HepG2 (cell line): Measurements from ENCODE around the gene ENTPD7. TPM values are rescaled to one million over a fixed set of nuclear protein-coding genes. Genes with fewer than 3 reads are reported as not detected.

Source experiments
- BRCA1 ChIP-seq: sonication (generic); formaldehyde crosslinking; IDR thresholded peaks from 2 replicates; pipeline ENCODE4 v1.4.0; 2020; ENCODE audit warnings: missing genetic modification reagents
- FOXP1 ChIP-seq, 2 experiments: fragments of 450-650 bp in 1 of 2; IDR thresholded peaks; 2 replicates each; pipeline ENCODE4 v1.6.1; 2017 to 2018; ENCODE audit warnings: antibody characterized with exemption in 1 of 2
- HOMEZ ChIP-seq: IDR thresholded peaks from 2 replicates; pipeline ENCODE4 v1.6.1; 2016; ENCODE audit warnings: low read depth
- SETDB1 ChIP-seq: sonication (generic); formaldehyde crosslinking; IDR thresholded peaks from 2 replicates; pipeline ENCODE4 v1.5.1; 2020; ENCODE audit warnings: missing genetic modification reagents, mild to moderate bottlenecking, borderline replicate concordance
- SIN3B ChIP-seq: fragments of 150-350 bp; IDR thresholded peaks from 2 replicates; pipeline ENCODE4 v1.6.1; 2014; ENCODE audit warnings: low read length
- ZNF317 ChIP-seq: sonication (generic); formaldehyde crosslinking; IDR thresholded peaks from 2 replicates; pipeline ENCODE4 v1.5.0; 2020; ENCODE audit warnings: mild to moderate bottlenecking, missing genetic modification reagents
- ZNF646 ChIP-seq: sonication (generic); formaldehyde crosslinking; IDR thresholded peaks from 2 replicates; pipeline ENCODE4 v1.9.0; 2021; ENCODE audit warnings: mild to moderate bottlenecking, missing genetic modification reagents
- ZNF687 ChIP-seq: sonication (generic); formaldehyde crosslinking; IDR thresholded peaks from 2 replicates; pipeline ENCODE4 v1.5.1; 2020; ENCODE audit warnings: mild to moderate bottlenecking, missing genetic modification reagents, moderate library complexity
- ZNF709 ChIP-seq: sonication (generic); formaldehyde crosslinking; IDR thresholded peaks from 2 replicates; pipeline ENCODE4 v1.5.0; 2020; ENCODE audit warnings: mild to moderate bottlenecking, missing genetic modification reagents
- ZNF883 ChIP-seq: sonication (generic); formaldehyde crosslinking; IDR thresholded peaks from 2 replicates; pipeline ENCODE4 v1.5.1; 2020; ENCODE audit warnings: mild to moderate bottlenecking, missing genetic modification reagents; ENCODE audit errors: not compliant biosample characterization
- polyA plus RNA-seq, 8 experiments: library from polyadenylated mRNA; depleted of rRNA in 3 of 8; stranded (reverse) in 7 of 8; unstranded in 1 of 8; fragments of >200 nt; fragmentation: Illumina TruSeq in 4 of 8; extraction: Trizol in 4 of 8; gene quantifications; 2 replicates each; pipeline versions ENCODE4 v1.2.1 to v1.2.3, GENCODE V29; 2011 to 2016; ENCODE audit warnings: low read depth in 4 of 8, missing spikeins in 1 of 8, mixed read lengths in 1 of 8; ENCODE audit not compliant: insufficient read depth in 1 of 8
- total RNA-seq, 5 experiments: library from RNA; depleted of rRNA; stranded (reverse); fragments of >200 nt; fragmentation: Illumina TruSeq; extraction: Trizol; gene quantifications; 2 replicates each; pipeline ENCODE4 v1.2.3, GENCODE V29; 2016; ENCODE audit warnings: low read depth in 1 of 5
- TF ChIP-seq, protein P1 (sequence below), 2 experiments: sonication (generic) in 1 of 2; formaldehyde crosslinking in 1 of 2; IDR thresholded peaks; 2 replicates each; pipeline versions ENCODE4 v1.4.0 to v1.6.1; 2018 to 2020; ENCODE audit warnings: missing genetic modification reagents in 2 of 2, borderline replicate concordance in 1 of 2, low read depth in 1 of 2, mild to moderate bottlenecking in 1 of 2, missing biosample characterization in 1 of 2
- TF ChIP-seq, protein P2 (sequence below): sonication (generic); formaldehyde crosslinking; IDR thresholded peaks from 2 replicates; pipeline ENCODE4 v1.5.0; 2020; ENCODE audit warnings: missing genetic modification reagents

ENTPD7 gene
- total and polyA plus RNA-seq, 2 of the 13 experiments (the other 11 are each of a cell fraction or from before 2014, with no cell fraction given), result 7.6 to 36.5 TPM

DNA sequence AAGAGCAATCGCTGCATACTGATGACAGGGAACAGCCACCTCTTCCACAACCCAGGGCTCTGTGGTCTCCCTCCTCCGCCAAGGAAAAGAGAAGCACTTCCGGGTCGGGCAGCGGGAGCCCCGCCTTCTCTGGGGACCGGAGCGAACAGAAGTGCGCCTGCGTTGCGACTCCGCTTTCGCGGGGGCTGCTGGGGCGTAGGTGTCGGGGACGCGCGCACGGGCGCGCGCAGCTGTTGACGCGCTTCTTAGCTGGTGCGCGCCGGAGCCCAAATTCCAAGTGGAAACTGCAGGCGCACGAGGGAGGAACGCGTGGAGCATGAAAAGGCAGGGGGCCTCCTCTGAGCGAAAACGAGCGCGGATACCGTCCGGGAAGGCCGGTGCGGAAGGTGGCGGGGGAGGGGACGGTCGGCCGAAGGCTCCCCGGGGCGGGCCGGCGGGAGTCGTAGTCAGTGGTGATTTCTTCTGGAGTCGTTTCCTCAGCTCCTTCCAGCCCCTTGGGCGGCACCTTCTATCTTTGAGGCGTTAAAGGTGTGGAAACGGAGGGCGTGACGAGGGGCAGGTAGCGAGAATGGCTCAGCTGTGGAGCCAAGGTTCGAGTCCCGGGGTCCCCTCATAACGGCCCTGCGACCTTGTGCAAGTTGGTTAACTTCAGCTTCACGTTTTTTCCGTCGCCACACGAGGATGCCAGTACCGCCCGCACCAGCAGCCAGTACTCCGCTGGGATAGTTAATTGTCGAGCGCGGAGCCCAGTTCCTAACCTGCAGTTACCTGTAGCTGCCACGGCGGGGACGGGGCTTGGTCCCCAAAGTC lies 72.9 kb downstream of the ENTPD7 start, which contains the start of the genes COX15 and CUTC (continued):
- TF ChIP-seq ZNF687 (CRISPR knock-in tag) (peak; percentile 97), ZNF709 (CRISPR knock-in tag) (peak; percentile 94), BRCA1 (0 out of 2 replicates have a peak, but pooled peaks have one; percentile 53), SETDB1 (CRISPR knock-in tag) (no peak), FOXP1 (IDR thresholded peaks at IDR 0.05) (no peak), FOXP1 (CRISPR knock-in tag; IDR thresholded peaks at IDR 0.05) (no peak), ZNF317 (no peak; the same call in 1 of the 2 replicates), ZNF883 (CRISPR knock-in tag) (peak; percentile 86), SIN3B (peak; percentile 30; the same call in 1 of the 2 replicates), ZNF646 (no peak), HOMEZ (CRISPR knock-in tag) (no peak)
- TF ChIP-seq, protein P1, sequence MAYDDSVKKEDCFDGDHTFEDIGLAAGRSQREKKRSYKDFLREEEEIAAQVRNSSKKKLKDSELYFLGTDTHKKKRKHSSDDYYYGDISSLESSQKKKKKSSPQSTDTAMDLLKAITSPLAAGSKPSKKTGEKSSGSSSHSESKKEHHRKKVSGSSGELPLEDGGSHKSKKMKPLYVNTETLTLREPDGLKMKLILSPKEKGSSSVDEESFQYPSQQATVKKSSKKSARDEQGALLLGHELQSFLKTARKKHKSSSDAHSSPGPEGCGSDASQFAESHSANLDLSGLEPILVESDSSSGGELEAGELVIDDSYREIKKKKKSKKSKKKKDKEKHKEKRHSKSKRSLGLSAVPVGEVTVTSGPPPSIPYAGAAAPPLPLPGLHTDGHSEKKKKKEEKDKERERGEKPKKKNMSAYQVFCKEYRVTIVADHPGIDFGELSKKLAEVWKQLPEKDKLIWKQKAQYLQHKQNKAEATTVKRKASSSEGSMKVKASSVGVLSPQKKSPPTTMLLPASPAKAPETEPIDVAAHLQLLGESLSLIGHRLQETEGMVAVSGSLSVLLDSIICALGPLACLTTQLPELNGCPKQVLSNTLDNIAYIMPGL (CRISPR knock-in tag; IDR thresholded peaks at IDR 0.05; ENCODE audit: borderline replicate concordance in 1 of 2, low read depth in 1 of 2), result peak; percentile 78 to 87; a peak in 3 of 4 replicates
- TF ChIP-seq, protein P2, sequence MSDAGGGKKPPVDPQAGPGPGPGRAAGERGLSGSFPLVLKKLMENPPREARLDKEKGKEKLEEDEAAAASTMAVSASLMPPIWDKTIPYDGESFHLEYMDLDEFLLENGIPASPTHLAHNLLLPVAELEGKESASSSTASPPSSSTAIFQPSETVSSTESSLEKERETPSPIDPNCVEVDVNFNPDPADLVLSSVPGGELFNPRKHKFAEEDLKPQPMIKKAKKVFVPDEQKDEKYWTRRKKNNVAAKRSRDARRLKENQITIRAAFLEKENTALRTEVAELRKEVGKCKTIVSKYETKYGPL (CRISPR knock-in tag), result 0 out of 2 replicates have a peak, but pooled peaks have one; percentile 39
